Measurements from ENCODE around the gene ABCA1. TPM values are rescaled to one million over a fixed set of nuclear protein-coding genes. Genes with fewer than 3 reads are reported as not detected.
A peak's percentile ranks its signal among the peaks of the same experiment; 100 is the strongest.

The ABCA1 gene
- total RNA-seq, 3 donors from 2014 or later: 26.6 to 111 (median 36.8) TPM

DNA sequence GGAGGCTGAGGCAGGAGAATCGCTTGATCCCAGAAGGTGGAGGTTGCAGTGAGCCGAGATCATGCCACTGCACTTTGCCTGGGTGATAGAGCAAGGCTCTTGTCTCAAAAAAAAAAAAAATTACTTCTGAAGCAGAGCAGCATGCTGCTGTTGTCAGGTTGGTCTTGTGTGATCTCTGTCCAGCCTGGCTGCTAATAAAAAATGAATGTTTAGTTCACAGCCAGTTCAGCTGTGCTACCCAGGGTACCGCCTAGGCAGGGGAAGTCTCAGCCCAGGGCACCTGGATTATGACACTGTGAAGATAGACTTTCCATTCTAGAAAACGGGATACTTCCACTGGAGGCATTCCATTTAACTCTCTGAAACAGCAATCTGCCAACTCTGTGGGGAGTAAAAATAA lies 23.5 kb upstream of the ABCA1 start:
- Histone ChIP-seq H3K4me1 (ENCODE audit: low read depth) (no peaks in the 10 kb centered on the region), H3K4me3 (no peak overlapping the region), H3K36me3 (ENCODE audit: low read depth) (no peaks in the 10 kb centered on the region), H3K9me3 (no peaks in the 10 kb centered on the region)
- ATAC-seq (no peak), DNase-seq (no peak)
- TF ChIP-seq, protein P1, sequence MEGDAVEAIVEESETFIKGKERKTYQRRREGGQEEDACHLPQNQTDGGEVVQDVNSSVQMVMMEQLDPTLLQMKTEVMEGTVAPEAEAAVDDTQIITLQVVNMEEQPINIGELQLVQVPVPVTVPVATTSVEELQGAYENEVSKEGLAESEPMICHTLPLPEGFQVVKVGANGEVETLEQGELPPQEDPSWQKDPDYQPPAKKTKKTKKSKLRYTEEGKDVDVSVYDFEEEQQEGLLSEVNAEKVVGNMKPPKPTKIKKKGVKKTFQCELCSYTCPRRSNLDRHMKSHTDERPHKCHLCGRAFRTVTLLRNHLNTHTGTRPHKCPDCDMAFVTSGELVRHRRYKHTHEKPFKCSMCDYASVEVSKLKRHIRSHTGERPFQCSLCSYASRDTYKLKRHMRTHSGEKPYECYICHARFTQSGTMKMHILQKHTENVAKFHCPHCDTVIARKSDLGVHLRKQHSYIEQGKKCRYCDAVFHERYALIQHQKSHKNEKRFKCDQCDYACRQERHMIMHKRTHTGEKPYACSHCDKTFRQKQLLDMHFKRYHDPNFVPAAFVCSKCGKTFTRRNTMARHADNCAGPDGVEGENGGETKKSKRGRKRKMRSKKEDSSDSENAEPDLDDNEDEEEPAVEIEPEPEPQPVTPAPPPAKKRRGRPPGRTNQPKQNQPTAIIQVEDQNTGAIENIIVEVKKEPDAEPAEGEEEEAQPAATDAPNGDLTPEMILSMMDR (IDR thresholded peaks at IDR 0.05): no peak
- intact Hi-C loops (cut with DNase I, micrococcal nuclease): no loop called here

DNA sequence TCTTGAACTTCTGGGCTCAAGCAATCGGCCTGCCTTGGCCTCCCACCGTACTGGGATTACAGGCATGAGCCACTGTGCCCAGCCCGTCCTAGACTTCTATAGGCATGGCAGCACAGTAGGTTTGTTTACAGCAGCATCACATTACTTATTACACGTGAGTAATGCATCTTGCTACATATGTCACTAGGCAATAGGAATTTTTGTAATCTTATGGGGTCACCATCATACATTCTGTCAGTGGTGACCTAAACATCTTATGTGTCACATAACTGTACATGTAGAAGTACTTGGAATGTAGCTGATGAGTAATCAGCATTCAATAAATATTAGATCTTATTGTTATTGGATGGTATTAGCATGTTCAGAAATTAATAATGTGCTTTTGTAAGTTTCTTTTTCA lies 22.9 kb upstream of the ABCA1 start:
- intact Hi-C loops (cut with DNase I, micrococcal nuclease): no loop called here

DNA sequence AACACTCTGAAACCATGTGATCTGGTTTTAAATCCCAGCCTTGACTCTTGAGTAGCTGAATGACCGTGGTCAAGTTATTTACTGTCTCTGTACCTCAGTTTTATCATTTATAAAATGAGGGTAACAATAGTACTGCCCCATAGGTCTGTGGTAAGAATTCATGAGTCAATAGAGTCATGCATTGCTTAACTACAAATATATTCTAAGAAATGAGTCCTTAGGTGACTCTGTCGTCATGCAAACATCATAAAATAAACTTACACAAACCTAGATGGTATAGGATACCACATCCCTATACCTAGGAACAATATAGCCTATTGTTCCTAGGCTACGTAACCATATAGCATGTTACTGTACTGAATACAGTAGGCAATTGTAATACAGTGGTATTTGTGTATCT lies 20.3 kb upstream of the ABCA1 start:
- TF ChIP-seq, protein P1 (IDR thresholded peaks at IDR 0.05): no peak
- ATAC-seq: peak; percentile 91

More for the DNA sequence above, 22.9 kb upstream of the ABCA1 start:
- H3K9me3 ChIP-seq: no peaks in the 10 kb centered on the region
- H3K4me3 ChIP-seq: no peak overlapping the region
- DNase-seq (no peak), ATAC-seq (no peak)
- H3K36me3 ChIP-seq (ENCODE audit: low read depth): no peaks in the 10 kb centered on the region
- no peaks in the 10 kb centered on the region for H3K4me1 ChIP-seq (ENCODE audit: low read depth)
- TF ChIP-seq, protein P1 (IDR thresholded peaks at IDR 0.05): no peak

DNA sequence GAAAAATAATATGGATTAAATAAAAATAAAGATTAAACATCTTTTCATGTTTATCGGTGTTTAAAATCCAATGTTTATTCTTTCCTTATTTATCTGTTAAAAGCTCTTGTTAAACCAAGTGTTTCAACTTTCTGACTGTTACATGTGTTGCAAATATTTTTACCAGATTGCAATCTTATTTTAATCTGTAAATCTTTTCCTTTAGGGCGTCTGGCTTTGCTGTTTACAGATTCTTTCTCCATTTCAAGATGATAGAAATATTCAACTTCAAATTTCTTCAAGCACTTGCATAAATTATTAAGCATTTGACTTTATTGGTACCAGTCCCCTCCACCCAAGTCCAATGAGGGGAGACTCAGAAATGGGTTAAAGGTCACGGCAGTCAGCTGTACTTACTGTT lies 16.9 kb upstream of the ABCA1 start:
- intact Hi-C loops (cut with DNase I, micrococcal nuclease): no loop called here

More for the DNA sequence above, 20.3 kb upstream of the ABCA1 start:
- Histone ChIP-seq H3K9me3 (no peaks in the 10 kb centered on the region), H3K4me1 (ENCODE audit: low read depth) (no peaks in the 10 kb centered on the region), H3K4me3 (no peak overlapping the region), H3K36me3 (ENCODE audit: low read depth) (no peaks in the 10 kb centered on the region)
- intact Hi-C loops (cut with DNase I, micrococcal nuclease): no loop called here
- no peak for DNase-seq

DNA sequence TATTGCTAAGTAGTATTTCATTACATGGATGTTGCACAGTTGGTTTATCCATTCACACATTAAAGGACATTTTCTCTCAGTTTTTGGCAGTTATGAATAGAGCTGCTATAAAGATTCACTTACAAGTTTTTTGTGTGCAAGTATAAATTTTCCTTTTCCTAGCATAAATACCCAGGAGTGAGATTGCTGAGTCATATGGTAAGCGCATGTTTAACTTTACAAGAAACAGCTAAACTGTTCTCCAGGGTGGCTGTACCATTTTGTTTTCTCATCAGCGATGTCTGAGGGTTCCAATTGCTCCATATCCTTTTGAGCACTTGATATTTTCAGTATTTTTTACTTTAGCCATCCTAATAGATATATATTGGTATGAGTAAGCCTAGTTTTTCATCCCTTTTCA lies 16.4 kb upstream of the ABCA1 start:
- intact Hi-C loops (cut with DNase I, micrococcal nuclease): no loop called here
- TF ChIP-seq, protein P1 (IDR thresholded peaks at IDR 0.05): no peak
- no peak overlapping the region for H3K4me3 ChIP-seq
- H3K9me3 ChIP-seq: no peaks in the 10 kb centered on the region
- no peaks in the 10 kb centered on the region for H3K36me3 ChIP-seq (ENCODE audit: low read depth)
- DNase-seq (no peak), ATAC-seq (no peak)
- H3K4me1 ChIP-seq (ENCODE audit: low read depth): no peaks in the 10 kb centered on the region

More for the DNA sequence above, 16.9 kb upstream of the ABCA1 start:
- Histone ChIP-seq H3K4me3 (no peak overlapping the region), H3K4me1 (ENCODE audit: low read depth) (no peaks in the 10 kb centered on the region), H3K9me3 (no peaks in the 10 kb centered on the region), H3K36me3 (ENCODE audit: low read depth) (no peaks in the 10 kb centered on the region)
- ATAC-seq: no peak
- no peak for DNase-seq
- TF ChIP-seq, protein P1 (IDR thresholded peaks at IDR 0.05): no peak

DNA sequence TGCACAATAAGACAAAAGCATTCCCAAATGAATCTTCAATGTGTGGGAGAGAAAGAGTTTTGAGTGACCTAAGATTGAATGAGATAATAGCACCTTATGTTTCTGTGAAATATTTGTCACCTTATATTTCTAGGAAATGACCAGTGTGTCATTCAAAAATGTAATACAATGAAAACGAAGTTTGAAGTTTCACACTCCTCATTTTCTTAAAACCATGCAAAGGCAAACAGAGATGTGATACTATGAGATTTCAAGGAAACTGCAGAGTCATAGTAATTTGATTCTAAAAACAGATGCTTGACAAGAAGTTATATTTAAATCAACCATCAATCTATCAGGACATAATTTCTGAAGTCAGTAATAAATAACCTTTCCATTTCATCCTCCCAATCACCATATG lies 13.6 kb upstream of the ABCA1 start:
- Histone ChIP-seq H3K36me3 (ENCODE audit: low read depth) (no peaks in the 10 kb centered on the region), H3K4me1 (ENCODE audit: low read depth) (no peaks in the 10 kb centered on the region), H3K4me3 (no peak overlapping the region), H3K9me3 (no peaks in the 10 kb centered on the region)
- DNase-seq (no peak), ATAC-seq (no peak)
- TF ChIP-seq, protein P1 (IDR thresholded peaks at IDR 0.05): no peak
- intact Hi-C loops (cut with DNase I, micrococcal nuclease): no loop called here
